HG02938 (cell line): ENCODE measurements around the gene TMEM273.

ENCODE experiments used
- ATAC-seq: cut with Tn5 transposase; IDR thresholded peaks from one replicate; pipeline ENCODE4 v1.9.1; 2021; ENCODE audit warnings: mild to moderate bottlenecking, moderate library complexity; ENCODE audit not compliant: unreplicated experiment

Gene TMEM273

GRCh38 chr10:49149881-49150280 lies 38.3 kb downstream of the TMEM273 start:
- ATAC-seq = no peak

GRCh38 chr10:49144058-49144720 lies 44.0 kb downstream of the TMEM273 start:
- ATAC-seq = no peak

GRCh38 chr10:49143249-49143648 lies 44.9 kb downstream of the TMEM273 start:
- ATAC-seq = no peak

GRCh38 chr10:49141541-49142332 lies 46.5 kb downstream of the TMEM273 start:
- ATAC-seq = peak; percentile 71

GRCh38 chr10:49140304-49141177 lies 47.6 kb downstream of the TMEM273 start:
- ATAC-seq = no peak

- ATAC-seq = no peak
Measured at GRCh38 chr10:49139846-49140195, 48.4 kb downstream of the TMEM273 start.

GRCh38 chr10:49139028-49139845 lies 49.0 kb downstream of the TMEM273 start:
- no peak for ATAC-seq

GRCh38 chr10:49138361-49138891 lies 49.8 kb downstream of the TMEM273 start:
- ATAC-seq = no peak

- ATAC-seq = no peak
Measured at GRCh38 chr10:49136525-49136924, 51.7 kb downstream of the TMEM273 start.

- peak; percentile 53 for ATAC-seq
Measured at GRCh38 chr10:49135575-49136313, 52.4 kb downstream of the TMEM273 start.

GRCh38 chr10:49134327-49134726 lies 53.9 kb downstream of the TMEM273 start:
- ATAC-seq = no peak

- no peak for ATAC-seq
Measured at GRCh38 chr10:49133706-49134248, 54.4 kb downstream of the TMEM273 start, which contains the start of gene FAM170B. Gene FAM170B, minus strand, starts transcription at chr10:49134021. Its CDS starts 103 bp downstream, at chr10:49133918.

GRCh38 chr10:49132362-49132737 lies 55.8 kb downstream of the TMEM273 start:
- ATAC-seq = no peak

GRCh38 chr10:49131507-49132361 lies 56.5 kb downstream of the TMEM273 start:
- no peak for ATAC-seq

GRCh38 chr10:49129376-49129775 lies 58.8 kb downstream of the TMEM273 start:
- no peak for ATAC-seq

- ATAC-seq = no peak
Measured at GRCh38 chr10:49128854-49129253, 59.3 kb downstream of the TMEM273 start.

GRCh38 chr10:49123981-49124950 lies 63.9 kb downstream of the TMEM273 start:
- ATAC-seq = no peak
